Measurements from ENCODE around the gene TRPC1.

Gene TRPC1

GRCh38 chr3:142795332-142795731, 71.5 kb downstream of the TRPC1 start:
- no peak for TF ChIP-seq CTCF (IDR thresholded peaks at IDR 0.05)

- no peak for TF ChIP-seq CTCF (IDR thresholded peaks at IDR 0.05)
These were observed 73.0 kb downstream of the TRPC1 start for GRCh38 chr3:142796823-142797222.

- TF ChIP-seq CTCF (IDR thresholded peaks at IDR 0.05): no peak
These were observed 77.9 kb downstream of the TRPC1 start for GRCh38 chr3:142801746-142802145.

GRCh38 chr3:142802891-142803290, 79.1 kb downstream of the TRPC1 start:
- no peak for TF ChIP-seq CTCF (IDR thresholded peaks at IDR 0.05)

GRCh38 chr3:142808103-142808917, 84.5 kb downstream of the TRPC1 start:
- TF ChIP-seq CTCF (IDR thresholded peaks at IDR 0.05): no peak

- TF ChIP-seq CTCF (IDR thresholded peaks at IDR 0.05): no peak
These were observed 85.4 kb downstream of the TRPC1 start for GRCh38 chr3:142809259-142809658.

GRCh38 chr3:142815803-142816202, 92.0 kb downstream of the TRPC1 start:
- no peak for TF ChIP-seq CTCF (IDR thresholded peaks at IDR 0.05)

GRCh38 chr3:142817356-142817755, 93.5 kb downstream of the TRPC1 start:
- no peak for TF ChIP-seq CTCF (IDR thresholded peaks at IDR 0.05)

Measured in LNCAP (cell line).